NCI-H1048 (cell line): Measurements from ENCODE around the gene GIMAP2.

Experiments used
- DNase-seq: peaks from one replicate; lab custom pipeline; 2025; lab: John Stamatoyannopoulos, UW

The GIMAP2 gene

GRCh38 chr7:150733482-150734095, 48.1 kb downstream of the GIMAP2 start:
- no peak for DNase-seq

GRCh38 chr7:150734254-150734653, 48.7 kb downstream of the GIMAP2 start:
- no peak for DNase-seq

- DNase-seq, result no peak
These were observed 50.3 kb downstream of the GIMAP2 start for GRCh38 chr7:150735596-150736358.

- no peak for DNase-seq
These were observed 51.4 kb downstream of the GIMAP2 start for GRCh38 chr7:150736864-150737263.

GRCh38 chr7:150737265-150738055, 52.0 kb downstream of the GIMAP2 start, which contains the start of gene GIMAP5:
Gene GIMAP5 (plus strand): TSS chr7:150737418. CDS start chr7:150740885, 3,467 bp downstream.
- DNase-seq, result no peak

GRCh38 chr7:150738092-150738491, 52.6 kb downstream of the GIMAP2 start:
- no peak for DNase-seq

- DNase-seq, result no peak
These were observed 53.1 kb downstream of the GIMAP2 start for GRCh38 chr7:150738591-150739001.

- no peak for DNase-seq
These were observed 53.5 kb downstream of the GIMAP2 start for GRCh38 chr7:150739033-150739432.

GRCh38 chr7:150740053-150740452, 54.5 kb downstream of the GIMAP2 start:
- DNase-seq, result no peak

- DNase-seq, result no peak
These were observed 56.9 kb downstream of the GIMAP2 start for GRCh38 chr7:150742286-150742968.
